IMR-90 (cell line): Measurements from ENCODE around the gene FOXK1. TPM values are rescaled to one million over a fixed set of nuclear protein-coding genes. Genes with fewer than 3 reads are reported as not detected.

ENCODE experiments used
- ATAC-seq: fragments of 200-7000 bp; cut with Tn5 transposase; 2 replicates; pipeline ENCODE4 v1.9.1; 2020; ENCODE audit warnings: low read depth, mild to moderate bottlenecking, moderate library complexity
- BruUV-seq: library from RNA; stranded (reverse); fragments of 400-500 nt; replicated peaks from 2 replicates; lab custom pipeline; 2021; lab: Mats Ljungman, UMichigan
- CTCF ChIA-PET: fragments of 300-600 bp; formaldehyde crosslinking; extraction: SDS; loops from one replicate; lab custom pipeline; 2021; ENCODE audit warnings: antibody characterized with exemption; lab: Yijun Ruan, JAX
- POLR2A ChIA-PET: fragments of 300-600 bp; sonication (Branson Sonifier 250); formaldehyde crosslinking; loops from one replicate; lab custom pipeline; 2022; ENCODE audit warnings: antibody characterized with exemption; ENCODE audit not compliant: unreplicated experiment; lab: Charles Lee
- DNase-seq: peaks from one replicate; pipeline ENCODE4 v3.0.0; 2013
- H2AFZ ChIP-seq: replicated peaks from 2 replicates; pipeline ENCODE3; 2013; ENCODE audit warnings: low read length, mild to moderate bottlenecking; ENCODE audit not compliant: poor library complexity
- H2AK5ac ChIP-seq: 2 replicates; pipeline ENCODE4 v1.6.1; 2013; ENCODE audit warnings: low read depth, low read length, inconsistent platforms
- H2AK9ac ChIP-seq: replicated peaks from 2 replicates; pipeline ENCODE3; 2013; ENCODE audit warnings: mild to moderate bottlenecking, low read depth, low read length, moderate library complexity; ENCODE audit not compliant: poor library complexity
- H2BK120ac ChIP-seq: 2 replicates; pipeline ENCODE4 v1.6.1; 2013; ENCODE audit warnings: low read depth, low read length, inconsistent platforms
- H2BK15ac ChIP-seq: 3 replicates; pipeline ENCODE4 v1.6.1; 2013; ENCODE audit warnings: low read depth, low read length, inconsistent platforms
- H2BK20ac ChIP-seq: 2 replicates; pipeline ENCODE4 v1.6.1; 2013; ENCODE audit warnings: low read depth, mild to moderate bottlenecking, inconsistent platforms, low read length, moderate library complexity
- H2BK5ac ChIP-seq: 2 replicates; pipeline ENCODE4 v1.6.1; 2013; ENCODE audit warnings: mild to moderate bottlenecking, low read depth, low read length, inconsistent platforms; ENCODE audit not compliant: poor library complexity, severe bottlenecking
- H3K14ac ChIP-seq: replicated peaks from 2 replicates; pipeline ENCODE4 v1.6.1; 2013; ENCODE audit warnings: low read depth, low read length, inconsistent platforms
- H3K18ac ChIP-seq: 2 replicates; pipeline ENCODE4 v1.6.1; 2013; ENCODE audit warnings: low read depth, low read length, control low read depth
- H3K23ac ChIP-seq: 2 replicates; pipeline ENCODE4 v1.6.1; 2013; ENCODE audit warnings: low read depth, low read length, inconsistent platforms
- H3K27ac ChIP-seq: 2 replicates; pipeline ENCODE4 v1.5.1; 2013; ENCODE audit warnings: mild to moderate bottlenecking, control low read depth, low read length; ENCODE audit not compliant: insufficient read depth
- H3K27me3 ChIP-seq: 2 replicates; pipeline ENCODE4 v1.6.1; 2013; ENCODE audit warnings: low read length; ENCODE audit not compliant: control insufficient read depth, insufficient read depth
- H3K36me3 ChIP-seq: 2 replicates; pipeline ENCODE4 v1.6.1; 2013; ENCODE audit warnings: low read length, mixed read lengths; ENCODE audit not compliant: control insufficient read depth, insufficient read depth
- H3K4ac ChIP-seq: 2 replicates; pipeline ENCODE4 v1.6.1; 2013; ENCODE audit warnings: low read depth, low read length, inconsistent platforms
- H3K4me1 ChIP-seq: 2 replicates; pipeline ENCODE4 v1.6.1; 2013; ENCODE audit warnings: low read length, mixed read lengths; ENCODE audit not compliant: control insufficient read depth, insufficient read depth
- H3K4me2 ChIP-seq: 2 replicates; pipeline ENCODE4 v1.6.1; 2013; ENCODE audit warnings: low read depth, mild to moderate bottlenecking, control low read depth, low read length, moderate library complexity
- H3K4me3 ChIP-seq: 2 replicates; pipeline ENCODE4 v1.5.1; 2013; ENCODE audit warnings: low read depth, mild to moderate bottlenecking, control low read depth, low read length, moderate library complexity; ENCODE audit not compliant: insufficient read depth
- H3K56ac ChIP-seq: 2 replicates; pipeline ENCODE4 v1.6.1; 2013; ENCODE audit warnings: low read length, inconsistent platforms; ENCODE audit not compliant: insufficient read depth; ENCODE audit errors: extremely low read depth
- H3K79me1 ChIP-seq, 2 experiments: 2 replicates each; pipeline ENCODE4 v1.6.1; 2013; ENCODE audit warnings: low read length in 2 of 2, inconsistent platforms in 1 of 2, low read depth in 1 of 2
- H3K9ac ChIP-seq: 2 replicates; pipeline ENCODE4 v1.6.1; 2013; ENCODE audit warnings: low read depth, low read length, control low read depth
- H3K9me1 ChIP-seq: 2 replicates; pipeline ENCODE4 v1.6.1; 2013; ENCODE audit warnings: low read length, inconsistent platforms; ENCODE audit not compliant: insufficient read depth
- H3K9me3 ChIP-seq: 2 replicates; pipeline ENCODE4 v1.6.1; 2013; ENCODE audit warnings: low read length; ENCODE audit not compliant: control insufficient read depth, insufficient read depth
- H4K20me1 ChIP-seq: 2 replicates; pipeline ENCODE4 v1.6.1; 2013; ENCODE audit warnings: low read length, inconsistent platforms; ENCODE audit not compliant: insufficient read depth
- H4K5ac ChIP-seq: 2 replicates; pipeline ENCODE4 v1.6.1; 2013; ENCODE audit warnings: mild to moderate bottlenecking, low read depth, low read length, control low read depth
- H4K8ac ChIP-seq, 2 experiments: 2 replicates each; pipeline ENCODE4 v1.6.1; 2013; ENCODE audit warnings: low read depth in 2 of 2, low read length in 2 of 2, control low read depth in 1 of 2, inconsistent platforms in 1 of 2
- H4K91ac ChIP-seq: 2 replicates; pipeline ENCODE4 v1.6.1; 2013; ENCODE audit warnings: low read depth, low read length, inconsistent platforms; ENCODE audit not compliant: insufficient read depth
- BHLHE40 ChIP-seq: fragments of 150-350 bp; IDR thresholded peaks from 2 replicates; pipeline ENCODE4 v1.6.1; 2016; ENCODE audit warnings: mild to moderate bottlenecking, low read depth, low read length
- CEBPB ChIP-seq: IDR thresholded peaks from 2 replicates; pipeline ENCODE4 v1.6.1; 2012; ENCODE audit warnings: low read depth, low read length, improper control_type of control experiment
- CHD1 ChIP-seq: IDR thresholded peaks from 2 replicates; pipeline ENCODE4 v1.6.1; 2012; ENCODE audit warnings: low read depth, low read length, improper control_type of control experiment
- FOS ChIP-seq: fragments of 150-350 bp; IDR thresholded peaks from 2 replicates; pipeline ENCODE4 v1.6.1; 2016; ENCODE audit warnings: low read depth, low read length
- MAZ ChIP-seq: IDR thresholded peaks from 2 replicates; pipeline ENCODE4 v1.6.1; 2012; ENCODE audit warnings: low read depth, mild to moderate bottlenecking, low read length, improper control_type of control experiment, moderate library complexity, borderline replicate concordance
- MXI1 ChIP-seq: IDR thresholded peaks from 2 replicates; pipeline ENCODE4 v1.6.1; 2012; ENCODE audit warnings: low read depth, mild to moderate bottlenecking, low read length, moderate library complexity, borderline replicate concordance
- NFE2L2 ChIP-seq: fragments of 150-350 bp; IDR thresholded peaks from 2 replicates; pipeline ENCODE4 v1.6.1; 2016; ENCODE audit warnings: low read depth, mild to moderate bottlenecking, low read length
- POLR2A ChIP-seq: IDR thresholded peaks from 2 replicates; pipeline ENCODE4 v1.6.1; 2012; ENCODE audit warnings: mild to moderate bottlenecking, low read depth, low read length
- RAD21 ChIP-seq: IDR thresholded peaks from 2 replicates; pipeline ENCODE4 v1.6.1; 2012; ENCODE audit warnings: low read length, improper control_type of control experiment
- RCOR1 ChIP-seq: IDR thresholded peaks from 2 replicates; pipeline ENCODE4 v1.6.1; 2012; ENCODE audit warnings: mild to moderate bottlenecking, low read length, improper control_type of control experiment; ENCODE audit not compliant: insufficient replicate concordance
- RFX5 ChIP-seq: IDR thresholded peaks from 2 replicates; pipeline ENCODE4 v1.8.0; 2012; ENCODE audit warnings: low read depth, mild to moderate bottlenecking, low read length, moderate library complexity
- SMC3 ChIP-seq: fragments of 150-350 bp; IDR thresholded peaks from 2 replicates; pipeline ENCODE4 v1.6.1; 2016; ENCODE audit warnings: low read depth, mild to moderate bottlenecking, antibody characterized with exemption, low read length, moderate library complexity
- WGBS, 2 experiments: methylation state at CpG; one replicate each; pipeline versions ENCODE4 v1.1.5 to v1.1.7; 2013; ENCODE audit warnings: missing lambda C conversion rate in 2 of 2; ENCODE audit not compliant: insufficient read length in 1 of 2; ENCODE audit errors: extremely low coverage in 2 of 2; 5-methylcytosine and 5-hydroxymethylcytosine counted together
- dilution Hi-C: fragments of 300-500 bp; cut with HindIII; formaldehyde crosslinking; loops from one replicate; pipeline ENCODE4 v1.14.3; 2018; ENCODE audit warnings: low sequenced_read_pairs; ENCODE audit not compliant: unreplicated experiment
- in situ Hi-C: fragments of 300-500 bp; cut with MboI; formaldehyde crosslinking; loops from 3 replicates; pipeline ENCODE4 v1.14.3; 2019; ENCODE audit warnings: low sequenced_read_pairs, inconsistent platforms, mixed read lengths
- intact Hi-C: fragments of 100-400 bp; cut with micrococcal nuclease; formaldehyde crosslinking; loops from 2 replicates; pipeline ENCODE4 v1.10.0; 2022
- polyA plus RNA-seq, 3 experiments: library from polyadenylated mRNA; depleted of rRNA; stranded (reverse); fragments of >200 nt; gene quantifications; 2 replicates each; pipeline ENCODE4 v1.2.3, GENCODE V29; 2012; ENCODE audit warnings: low replicate concordance in 1 of 3
- total RNA-seq: library from RNA; depleted of rRNA; stranded (reverse); fragments of >200 nt; gene quantifications from 2 replicates; pipeline ENCODE4 v1.2.3, GENCODE V29; 2012
- TF ChIP-seq, protein P1 (sequence below): conservative IDR thresholded peaks from 2 replicates; pipeline ENCODE4 v1.5.1; 2012; ENCODE audit warnings: mild to moderate bottlenecking, low read depth, low read length, improper control_type of control experiment
- TF ChIP-seq, protein P2 (sequence below): fragments of 150-350 bp; IDR thresholded peaks from 2 replicates; pipeline ENCODE4 v1.6.1; 2017; ENCODE audit warnings: mild to moderate bottlenecking, antibody characterized with exemption, low read length, low read depth
- TF ChIP-seq, protein P3 (sequence below): fragments of 150-350 bp; IDR thresholded peaks from 2 replicates; pipeline ENCODE4 v1.6.1; 2016; ENCODE audit warnings: low read depth, mild to moderate bottlenecking, low read length, moderate library complexity, borderline replicate concordance

FOXK1 gene
- total and polyA plus RNA-seq, 2 of the 4 experiments (the other 2 are of a cell fraction), result 4.3 to 8.8 TPM

DNA sequence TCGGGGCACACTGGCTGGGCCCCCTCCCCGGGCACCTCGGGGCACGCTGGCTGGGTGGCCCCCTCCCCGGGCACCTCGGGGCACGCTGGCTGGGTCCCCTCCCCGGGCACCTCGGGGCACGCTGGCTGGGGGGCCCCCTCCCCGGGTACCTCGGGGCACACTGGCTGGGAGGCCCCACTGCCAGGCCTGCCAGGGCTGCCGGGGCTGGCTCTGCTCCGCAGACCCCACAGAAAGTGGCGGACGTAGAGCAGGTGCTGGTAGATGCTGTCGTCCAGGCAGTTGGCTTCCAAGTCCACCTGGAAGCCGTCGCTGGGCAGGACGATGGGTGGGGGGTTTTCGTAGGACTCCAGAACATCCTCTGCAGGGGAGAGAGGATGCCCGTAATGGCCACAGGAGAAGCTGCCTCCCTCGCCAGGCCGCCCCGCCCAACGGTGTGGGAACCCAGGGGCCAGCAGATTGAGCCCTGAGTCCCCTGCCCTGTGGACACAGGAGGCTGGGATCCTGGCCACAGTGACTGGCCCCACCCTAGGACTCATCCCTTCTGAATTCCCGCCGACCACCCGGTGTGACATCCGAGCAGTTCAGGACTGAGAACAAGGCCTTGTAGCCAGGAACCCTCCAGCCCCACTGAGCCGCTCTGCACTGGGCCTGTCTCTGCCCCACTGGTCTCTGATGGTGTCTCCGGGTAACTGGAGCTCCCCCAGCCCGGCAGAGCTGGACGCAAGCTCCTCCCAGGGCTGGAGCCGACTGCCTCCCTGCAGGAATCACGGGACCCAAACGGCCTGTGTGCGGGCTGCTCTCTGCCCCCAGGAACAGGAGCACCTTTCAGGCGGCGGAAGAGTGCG, 121.5 kb downstream of the FOXK1 start:
- no peak overlapping the region for H3K23ac ChIP-seq
- no peak overlapping the region for H3K4ac ChIP-seq
- H4K5ac ChIP-seq, result no peak overlapping the region
- no peaks in the 10 kb centered on the region for H3K9me3 ChIP-seq
- no peak overlapping the region for H4K8ac ChIP-seq
- ChIA-PET CTCF (no interaction called here), POLR2A (no interaction called here)
- ATAC-seq, result no peak; the same call in 1 of the 2 replicates
- no TSS peak for BruUV-seq
- no peak overlapping the region for H3K9ac ChIP-seq
- no peak overlapping the region for H2AK5ac ChIP-seq
- H3K27me3 ChIP-seq, result peaks cover 16% of the 10 kb centered on the region
- no peak overlapping the region for H2AFZ ChIP-seq
- H3K36me3 ChIP-seq, result no peaks in the 10 kb centered on the region
- no peaks in the 10 kb centered on the region for H3K79me1 ChIP-seq
- no peak overlapping the region for H2AK9ac ChIP-seq
- H2BK5ac ChIP-seq, result no peak overlapping the region
- H3K56ac ChIP-seq, result no peak overlapping the region
- H3K14ac ChIP-seq, result no peak overlapping the region
- dilution Hi-C loops (no loop called here), in situ Hi-C loops (no loop called here), intact Hi-C loops (no loop called here)
- no peaks in the 10 kb centered on the region for H3K9me1 ChIP-seq
- no peak overlapping the region for H3K27ac ChIP-seq
- H3K4me1 ChIP-seq, result no peaks in the 10 kb centered on the region
- H3K4me2 ChIP-seq, result no peak overlapping the region
- no peak for DNase-seq
- WGBS, 2 experiments, result 85% methylated on average over 25 of the region's 41 CpGs; no CpG with 5 or more reads in 1 of the 2 experiments
- no peak overlapping the region for H3K18ac ChIP-seq
- no peak overlapping the region for H3K4me3 ChIP-seq
- no peak overlapping the region for H2BK20ac ChIP-seq
- H2BK120ac ChIP-seq, result no peak overlapping the region
- H2BK15ac ChIP-seq, result no peak overlapping the region
- no peak overlapping the region for H4K91ac ChIP-seq
- H4K20me1 ChIP-seq, result no peaks in the 10 kb centered on the region
- TF ChIP-seq RAD21 (no peak), MAZ (no peak), NFE2L2 (no peak), BHLHE40 (no peak), FOS (no peak), RFX5 (no peak), CHD1 (no peak), MXI1 (no peak), SMC3 (no peak), POLR2A (no peak), RCOR1 (no peak), CEBPB (no peak)
- TF ChIP-seq, protein P1, sequence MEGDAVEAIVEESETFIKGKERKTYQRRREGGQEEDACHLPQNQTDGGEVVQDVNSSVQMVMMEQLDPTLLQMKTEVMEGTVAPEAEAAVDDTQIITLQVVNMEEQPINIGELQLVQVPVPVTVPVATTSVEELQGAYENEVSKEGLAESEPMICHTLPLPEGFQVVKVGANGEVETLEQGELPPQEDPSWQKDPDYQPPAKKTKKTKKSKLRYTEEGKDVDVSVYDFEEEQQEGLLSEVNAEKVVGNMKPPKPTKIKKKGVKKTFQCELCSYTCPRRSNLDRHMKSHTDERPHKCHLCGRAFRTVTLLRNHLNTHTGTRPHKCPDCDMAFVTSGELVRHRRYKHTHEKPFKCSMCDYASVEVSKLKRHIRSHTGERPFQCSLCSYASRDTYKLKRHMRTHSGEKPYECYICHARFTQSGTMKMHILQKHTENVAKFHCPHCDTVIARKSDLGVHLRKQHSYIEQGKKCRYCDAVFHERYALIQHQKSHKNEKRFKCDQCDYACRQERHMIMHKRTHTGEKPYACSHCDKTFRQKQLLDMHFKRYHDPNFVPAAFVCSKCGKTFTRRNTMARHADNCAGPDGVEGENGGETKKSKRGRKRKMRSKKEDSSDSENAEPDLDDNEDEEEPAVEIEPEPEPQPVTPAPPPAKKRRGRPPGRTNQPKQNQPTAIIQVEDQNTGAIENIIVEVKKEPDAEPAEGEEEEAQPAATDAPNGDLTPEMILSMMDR, result no peak
- TF ChIP-seq, protein P2, sequence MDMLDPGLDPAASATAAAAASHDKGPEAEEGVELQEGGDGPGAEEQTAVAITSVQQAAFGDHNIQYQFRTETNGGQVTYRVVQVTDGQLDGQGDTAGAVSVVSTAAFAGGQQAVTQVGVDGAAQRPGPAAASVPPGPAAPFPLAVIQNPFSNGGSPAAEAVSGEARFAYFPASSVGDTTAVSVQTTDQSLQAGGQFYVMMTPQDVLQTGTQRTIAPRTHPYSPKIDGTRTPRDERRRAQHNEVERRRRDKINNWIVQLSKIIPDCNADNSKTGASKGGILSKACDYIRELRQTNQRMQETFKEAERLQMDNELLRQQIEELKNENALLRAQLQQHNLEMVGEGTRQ, result no peak
- TF ChIP-seq, protein P3, sequence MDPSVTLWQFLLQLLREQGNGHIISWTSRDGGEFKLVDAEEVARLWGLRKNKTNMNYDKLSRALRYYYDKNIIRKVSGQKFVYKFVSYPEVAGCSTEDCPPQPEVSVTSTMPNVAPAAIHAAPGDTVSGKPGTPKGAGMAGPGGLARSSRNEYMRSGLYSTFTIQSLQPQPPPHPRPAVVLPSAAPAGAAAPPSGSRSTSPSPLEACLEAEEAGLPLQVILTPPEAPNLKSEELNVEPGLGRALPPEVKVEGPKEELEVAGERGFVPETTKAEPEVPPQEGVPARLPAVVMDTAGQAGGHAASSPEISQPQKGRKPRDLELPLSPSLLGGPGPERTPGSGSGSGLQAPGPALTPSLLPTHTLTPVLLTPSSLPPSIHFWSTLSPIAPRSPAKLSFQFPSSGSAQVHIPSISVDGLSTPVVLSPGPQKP, result no peak
